Stimulated activated CD4-positive, alpha-beta T cell treated with anti-CD3 and anti-CD28 coated beads, Interleukin-2, amount 100 ng/mL, for 4 hours (primary cell): Measurements from ENCODE around the gene SHROOM3.

Experiments used
- DNase-seq: peaks from one replicate; pipeline ENCODE4 v3.0.0-alpha.2; 2020; ENCODE audit warnings: low read depth

SHROOM3 gene

GRCh38 chr4:76752861-76753501, 318.0 kb downstream of the SHROOM3 start:
- no peak for DNase-seq

GRCh38 chr4:76753814-76754213, 318.8 kb downstream of the SHROOM3 start:
- DNase-seq: no peak

GRCh38 chr4:76754439-76754838, 319.4 kb downstream of the SHROOM3 start:
- DNase-seq: no peak

GRCh38 chr4:76755756-76756155, 320.7 kb downstream of the SHROOM3 start:
- no peak for DNase-seq

DNA sequence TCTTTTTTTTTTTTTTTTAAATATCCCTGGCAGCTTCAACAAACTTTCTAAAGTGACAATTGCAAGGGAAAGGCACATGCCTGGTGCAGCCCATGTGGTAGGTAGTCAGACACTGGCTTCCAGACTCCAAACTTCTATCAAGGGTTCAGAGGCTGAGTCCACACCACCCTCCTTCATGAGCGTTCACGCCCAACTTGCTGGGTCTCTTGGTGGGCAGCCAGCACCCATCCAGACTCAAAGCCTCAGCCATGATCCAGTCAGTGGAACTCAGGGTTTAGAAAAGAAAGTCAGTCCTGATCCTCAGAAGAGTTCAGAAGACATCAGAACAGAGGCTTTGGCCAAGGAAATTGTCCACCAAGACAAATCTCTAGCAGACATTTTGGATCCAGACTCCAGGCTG, 321.4 kb downstream of the SHROOM3 start:
- DNase-seq: no peak

DNA sequence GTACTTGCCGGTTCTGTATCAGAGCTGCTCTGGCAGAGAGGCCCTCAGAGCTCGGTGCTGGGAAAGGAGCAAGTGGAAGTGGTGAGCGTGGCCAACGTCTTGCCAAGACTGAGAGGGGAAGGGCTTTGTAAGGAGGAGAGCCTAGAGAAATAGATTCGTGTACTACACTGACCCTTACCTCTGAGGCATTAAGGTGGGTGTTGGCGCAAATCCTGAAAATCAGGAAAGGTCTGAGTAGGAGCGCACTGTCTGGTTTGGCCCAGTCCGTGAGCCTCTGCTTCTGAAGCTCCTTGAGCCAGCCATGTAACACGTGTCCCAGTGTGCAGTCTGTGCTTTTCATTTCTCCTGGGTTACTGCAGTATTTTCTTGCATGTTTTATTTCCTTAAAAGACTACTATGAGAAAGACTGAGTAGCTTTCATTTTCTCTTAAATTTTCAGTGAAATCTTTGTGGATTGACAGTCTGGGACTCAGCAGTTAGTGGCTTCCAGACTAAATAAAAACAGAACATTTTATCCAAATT, 322.4 kb downstream of the SHROOM3 start:
- DNase-seq: no peak

- no peak for DNase-seq
Observed at GRCh38 chr4:76758290-76758882, 323.4 kb downstream of the SHROOM3 start.

DNA sequence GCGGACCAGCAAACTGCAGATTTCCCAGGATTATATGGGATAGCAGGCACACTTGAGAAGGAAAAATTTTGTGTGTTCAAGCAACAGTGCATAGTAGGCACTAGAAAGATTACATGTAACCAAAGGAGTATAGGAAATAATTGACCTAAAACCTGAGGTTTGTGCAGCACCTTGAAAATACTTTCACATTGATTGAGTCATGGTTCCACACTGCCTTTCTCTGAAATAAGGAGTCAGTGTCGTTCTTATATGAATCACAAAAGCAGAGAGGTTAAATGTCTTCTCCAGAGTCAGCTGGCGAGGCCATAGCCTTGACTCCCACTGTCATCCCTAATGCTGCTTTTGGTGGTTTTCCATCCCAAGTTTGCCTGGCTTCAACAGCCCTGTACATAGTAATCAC, 324.0 kb downstream of the SHROOM3 start:
- DNase-seq: no peak

- no peak for DNase-seq
Observed at GRCh38 chr4:76760193-76760592, 325.2 kb downstream of the SHROOM3 start.

GRCh38 chr4:76762137-76763130, 327.4 kb downstream of the SHROOM3 start:
- no peak for DNase-seq

GRCh38 chr4:76764251-76764650, 329.2 kb downstream of the SHROOM3 start:
- no peak for DNase-seq

GRCh38 chr4:76765473-76766183, 330.6 kb downstream of the SHROOM3 start:
- DNase-seq: no peak

- DNase-seq: no peak
Observed at GRCh38 chr4:76767983-76768382, 333.0 kb downstream of the SHROOM3 start.

GRCh38 chr4:76772498-76773106, 337.6 kb downstream of the SHROOM3 start:
- no peak for DNase-seq

DNA sequence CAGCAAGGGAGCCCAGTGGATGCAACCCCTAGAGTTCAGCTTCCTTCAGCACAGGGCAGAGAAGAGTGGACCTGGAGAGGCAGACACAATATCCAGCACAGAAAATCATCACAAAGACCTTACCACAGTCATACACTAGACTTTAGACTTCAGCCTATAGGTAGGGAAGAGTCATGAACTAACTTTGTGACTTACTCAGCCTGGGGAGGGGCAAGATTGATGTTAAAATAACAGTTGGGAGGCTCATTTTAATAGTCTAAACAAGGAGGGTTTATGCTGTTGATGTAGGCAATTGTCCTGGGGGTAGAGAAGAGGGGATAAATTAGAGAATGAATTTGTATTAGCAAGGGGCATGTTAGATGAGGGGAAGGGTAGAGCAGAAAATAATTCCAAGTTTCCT, 338.7 kb downstream of the SHROOM3 start:
- no peak for DNase-seq

DNA sequence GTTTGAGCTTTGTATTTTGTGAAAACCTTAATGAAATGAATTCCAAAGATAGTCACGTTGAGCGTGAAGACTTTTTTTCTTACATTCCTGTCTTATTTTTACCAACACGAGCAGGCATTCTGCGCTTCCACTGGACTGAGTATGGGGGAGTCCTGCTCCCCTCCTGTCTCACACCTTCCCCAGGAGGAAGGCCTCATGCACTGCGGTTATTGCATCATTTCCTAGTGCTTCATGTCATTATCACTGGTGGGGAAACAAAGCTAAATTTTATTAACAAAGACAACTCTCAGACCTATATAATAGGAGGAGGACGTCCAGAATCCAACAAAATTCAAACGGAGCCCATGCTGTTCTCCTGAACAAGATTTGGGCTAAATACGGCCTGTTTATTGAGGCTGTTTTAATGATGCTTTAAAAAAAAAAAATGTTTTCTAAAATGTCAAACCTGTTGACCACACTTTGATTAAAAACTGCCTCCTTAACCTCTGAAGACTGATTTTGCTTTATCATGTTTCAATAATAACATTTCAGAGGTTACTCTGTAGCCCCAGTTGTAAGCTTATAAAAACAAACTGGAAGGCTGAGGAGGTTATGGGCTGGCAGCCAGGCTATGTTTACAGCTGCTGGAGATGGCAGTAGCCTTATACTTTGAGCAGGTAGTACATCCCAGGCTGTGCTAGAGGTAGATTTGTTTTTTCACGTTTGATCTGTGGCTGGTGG, 344.9 kb downstream of the SHROOM3 start:
- no peak for DNase-seq

GRCh38 chr4:76780781-76781697, 346.0 kb downstream of the SHROOM3 start:
- DNase-seq: no peak

DNA sequence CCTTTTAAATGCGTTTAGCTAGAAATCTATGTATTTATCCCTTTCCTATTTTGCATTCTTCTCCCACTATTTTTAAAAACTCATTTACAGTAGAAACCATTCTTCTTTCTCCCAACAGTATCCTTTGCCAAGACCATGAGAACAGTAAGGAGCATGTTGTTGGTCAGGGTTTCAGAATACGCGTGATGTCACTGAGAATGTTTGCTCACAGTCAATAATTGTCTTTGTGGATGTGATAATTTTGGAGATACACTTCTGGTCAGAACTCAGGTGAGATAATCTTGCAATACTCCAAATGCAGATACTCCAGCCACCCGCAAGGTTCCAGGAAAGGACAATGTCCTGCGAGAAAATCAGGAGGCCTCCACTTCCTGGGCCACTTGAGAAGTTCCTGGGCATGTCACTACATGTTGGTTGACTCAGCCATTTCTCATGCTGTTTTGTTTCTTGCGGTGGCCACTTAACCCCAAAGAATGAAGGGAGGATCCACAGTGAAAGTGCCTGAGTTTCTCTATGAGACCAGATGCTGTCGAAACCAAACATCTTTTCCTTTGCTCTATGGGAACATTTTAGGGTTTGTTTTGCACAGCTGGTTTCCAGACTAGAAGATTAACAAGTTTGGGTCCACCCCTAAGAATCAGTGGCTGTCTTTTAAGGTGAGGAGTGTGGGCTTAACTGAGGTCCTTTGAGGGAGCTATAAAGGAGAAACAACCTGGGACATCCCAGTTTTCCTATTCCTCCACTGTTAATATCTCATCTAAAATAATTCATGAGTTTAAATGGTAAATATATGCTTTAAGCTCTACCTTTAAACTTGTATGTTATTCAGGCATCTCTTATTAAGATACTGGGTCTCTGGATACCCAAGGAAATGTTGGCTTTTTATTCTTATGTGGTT, 346.9 kb downstream of the SHROOM3 start:
- DNase-seq: no peak

GRCh38 chr4:76782837-76783236, 347.8 kb downstream of the SHROOM3 start:
- DNase-seq: no peak
